ENCODE measurements around the gene GANAB. TPM values are rescaled to one million over a fixed set of nuclear protein-coding genes. Genes with fewer than 3 reads are reported as not detected.
A peak's percentile ranks its signal among the peaks of the same experiment; 100 is the strongest.
"Not testable (repeated sequence)": the region's sequence is repeated elsewhere in the genome, so short reads cannot be mapped to it uniquely, and the experiment has no call there.

Gene GANAB
- total RNA-seq, 2 donors from 2014 or later = 252 to 303 TPM

DNA sequence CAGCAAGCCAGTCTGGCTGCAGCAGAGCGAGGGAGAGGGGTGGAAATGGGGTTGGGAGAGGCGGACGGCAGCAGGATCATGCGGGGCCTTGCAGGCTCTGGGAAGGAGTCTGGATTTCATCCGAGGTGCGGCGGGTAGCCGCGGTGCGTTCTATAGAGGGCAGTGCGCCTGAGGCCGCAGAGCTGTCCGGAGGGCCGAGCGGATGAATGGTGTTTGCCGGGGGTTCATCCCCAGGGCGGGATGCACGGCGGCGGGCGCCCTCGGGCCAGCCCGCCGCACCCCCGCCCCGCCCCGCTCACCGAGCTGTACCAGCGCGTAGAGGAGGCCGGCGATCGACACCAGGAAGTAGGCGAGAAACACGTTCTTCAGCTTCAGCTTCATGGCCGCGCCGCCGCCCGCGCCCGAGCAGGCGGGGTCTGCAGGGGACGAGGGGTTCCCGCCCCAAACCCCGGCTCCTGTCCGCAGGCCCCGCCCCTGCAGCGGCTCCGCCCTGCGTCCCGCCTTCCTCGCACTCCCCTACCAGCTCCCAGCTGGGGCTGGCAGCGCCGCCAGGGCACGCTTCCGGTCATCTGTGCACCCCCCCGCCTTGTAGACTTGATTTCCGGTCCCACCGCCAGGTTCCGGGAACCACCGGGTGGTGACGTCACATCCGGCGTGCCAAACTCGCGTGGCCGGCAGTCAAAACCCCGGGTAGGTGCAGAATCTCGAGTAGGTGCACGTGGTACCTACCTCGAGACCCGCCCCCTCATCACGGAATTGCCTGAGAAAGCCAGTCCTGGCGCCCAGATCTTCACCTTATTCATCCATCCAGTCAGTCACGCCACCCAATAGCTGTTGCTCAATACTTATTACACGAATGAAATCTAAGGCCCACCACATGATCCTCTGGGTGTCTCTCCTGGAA, 24.6 kb downstream of the GANAB start, which contains the start of gene B3GAT3:
TSS of gene B3GAT3 (minus strand) at position 420 of the 904 bp plus-strand sequence. CDS start at position 381, 39 bp downstream.
- TF ChIP-seq, protein P1, sequence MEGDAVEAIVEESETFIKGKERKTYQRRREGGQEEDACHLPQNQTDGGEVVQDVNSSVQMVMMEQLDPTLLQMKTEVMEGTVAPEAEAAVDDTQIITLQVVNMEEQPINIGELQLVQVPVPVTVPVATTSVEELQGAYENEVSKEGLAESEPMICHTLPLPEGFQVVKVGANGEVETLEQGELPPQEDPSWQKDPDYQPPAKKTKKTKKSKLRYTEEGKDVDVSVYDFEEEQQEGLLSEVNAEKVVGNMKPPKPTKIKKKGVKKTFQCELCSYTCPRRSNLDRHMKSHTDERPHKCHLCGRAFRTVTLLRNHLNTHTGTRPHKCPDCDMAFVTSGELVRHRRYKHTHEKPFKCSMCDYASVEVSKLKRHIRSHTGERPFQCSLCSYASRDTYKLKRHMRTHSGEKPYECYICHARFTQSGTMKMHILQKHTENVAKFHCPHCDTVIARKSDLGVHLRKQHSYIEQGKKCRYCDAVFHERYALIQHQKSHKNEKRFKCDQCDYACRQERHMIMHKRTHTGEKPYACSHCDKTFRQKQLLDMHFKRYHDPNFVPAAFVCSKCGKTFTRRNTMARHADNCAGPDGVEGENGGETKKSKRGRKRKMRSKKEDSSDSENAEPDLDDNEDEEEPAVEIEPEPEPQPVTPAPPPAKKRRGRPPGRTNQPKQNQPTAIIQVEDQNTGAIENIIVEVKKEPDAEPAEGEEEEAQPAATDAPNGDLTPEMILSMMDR (IDR thresholded peaks at IDR 0.05) = no peak
- H3K27ac ChIP-seq = peak within 1 kb of the TSS; percentile 98
- peak; percentile 98 for DNase-seq
- H3K4me3 ChIP-seq = peak within 1 kb of the TSS; percentile 55
- intact Hi-C loops (cut with DNase I) = no loop called here
- H3K9ac ChIP-seq (ENCODE audit: low read depth in 2 of 2, low read length in 2 of 2) = peak within 1 kb of the TSS; percentile 81 to 93
- no peaks in the 10 kb centered on the region for H3K9me3 ChIP-seq
- peaks cover 8% of the 10 kb centered on the region for H3K4me1 ChIP-seq
- H3K27me3 ChIP-seq = no peaks in the 10 kb centered on the region
- H3K36me3 ChIP-seq = peaks cover 15% of the 10 kb centered on the region

DNA sequence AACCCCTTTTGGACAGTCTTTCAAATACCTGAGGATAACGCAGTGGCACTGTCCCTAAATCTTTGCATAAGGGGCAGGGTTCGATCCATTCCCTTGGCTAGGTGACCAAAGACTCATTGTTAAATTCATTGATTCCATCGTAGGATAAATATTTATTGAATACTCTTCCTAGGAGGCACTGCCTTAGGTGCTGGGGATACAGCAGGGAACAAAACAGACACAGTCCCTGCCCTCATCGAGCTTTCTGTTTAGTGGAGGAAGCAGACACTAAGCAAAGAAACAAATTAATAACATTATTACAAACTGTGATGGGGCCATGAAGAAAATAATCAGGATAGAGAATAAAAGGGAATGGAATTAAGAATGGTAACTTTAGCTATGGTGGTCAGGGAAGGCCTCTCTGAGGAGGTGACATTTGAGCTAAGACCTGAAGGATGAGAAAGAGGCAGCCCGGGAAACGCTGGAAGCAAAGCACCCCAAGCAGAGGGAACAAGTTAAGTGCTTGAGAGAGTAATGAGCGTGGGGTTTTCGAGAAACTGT, 25.3 kb downstream of the GANAB start:
- no peaks in the 10 kb centered on the region for H3K9me3 ChIP-seq
- peaks cover 9% of the 10 kb centered on the region for H3K36me3 ChIP-seq
- H3K27ac ChIP-seq = peak overlapping the region; percentile 98
- peak overlapping the region; percentile 55 for H3K4me3 ChIP-seq
- H3K4me1 ChIP-seq = peaks cover 8% of the 10 kb centered on the region
- no peaks in the 10 kb centered on the region for H3K27me3 ChIP-seq
- DNase-seq = no peak
- H3K9ac ChIP-seq (ENCODE audit: low read depth in 2 of 2, low read length in 2 of 2) = peak overlapping the region; percentile 81 to 93
- TF ChIP-seq, protein P1 (IDR thresholded peaks at IDR 0.05) = no peak
- intact Hi-C loops (cut with DNase I) = no loop called here

DNA sequence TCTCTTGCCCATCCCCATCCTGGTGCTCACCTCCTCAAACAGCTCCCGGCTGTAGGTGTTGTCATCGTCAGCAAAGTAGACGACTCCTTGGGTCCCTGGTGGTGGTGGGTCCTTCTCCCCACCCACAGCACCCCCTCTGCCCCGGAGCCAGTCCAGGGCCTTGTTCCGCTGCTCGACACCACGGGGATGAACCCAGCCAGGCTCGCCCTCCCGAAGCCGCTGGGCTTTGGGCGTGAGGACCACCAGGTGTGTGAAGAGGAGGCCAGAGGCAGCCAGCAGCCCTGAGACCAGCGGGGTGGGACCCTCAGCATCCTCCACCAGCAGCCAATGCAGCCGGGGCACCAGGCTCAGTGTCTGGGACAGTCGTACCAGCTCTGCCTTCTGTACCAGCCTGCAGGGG, 29.5 kb downstream of the GANAB start:
- H3K27ac ChIP-seq; H3K4me1 ChIP-seq; H3K27me3 ChIP-seq; H3K9ac ChIP-seq (ENCODE audit: low read depth in 2 of 2, low read length in 2 of 2); H3K36me3 ChIP-seq; H3K4me3 ChIP-seq; H3K9me3 ChIP-seq; intact Hi-C loops (cut with DNase I); DNase-seq: not testable (repeated sequence)

DNA sequence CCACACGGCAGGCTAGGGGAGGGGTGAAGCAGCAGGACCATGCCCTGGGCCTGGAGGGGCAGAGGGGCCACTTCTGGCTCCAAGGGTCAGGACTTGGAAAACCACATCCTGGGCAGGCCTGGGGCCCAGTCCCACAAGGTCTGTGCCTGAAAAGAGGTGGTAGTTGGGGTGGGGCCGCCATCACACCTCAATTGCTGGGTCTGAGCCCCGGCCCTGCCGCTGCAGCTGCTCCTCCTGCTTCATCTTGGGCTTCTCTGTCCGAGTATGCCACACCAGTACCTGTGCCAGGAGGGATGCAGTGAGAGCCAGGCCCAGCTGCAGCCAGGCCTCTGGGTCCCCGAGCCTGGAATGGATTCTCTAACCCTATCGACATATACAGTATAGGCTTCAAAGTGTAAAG, 30.9 kb downstream of the GANAB start:
- intact Hi-C loops (cut with DNase I) = no loop called here
- H3K9ac ChIP-seq (ENCODE audit: low read depth in 2 of 2, low read length in 2 of 2) = no peak overlapping the region

DNA sequence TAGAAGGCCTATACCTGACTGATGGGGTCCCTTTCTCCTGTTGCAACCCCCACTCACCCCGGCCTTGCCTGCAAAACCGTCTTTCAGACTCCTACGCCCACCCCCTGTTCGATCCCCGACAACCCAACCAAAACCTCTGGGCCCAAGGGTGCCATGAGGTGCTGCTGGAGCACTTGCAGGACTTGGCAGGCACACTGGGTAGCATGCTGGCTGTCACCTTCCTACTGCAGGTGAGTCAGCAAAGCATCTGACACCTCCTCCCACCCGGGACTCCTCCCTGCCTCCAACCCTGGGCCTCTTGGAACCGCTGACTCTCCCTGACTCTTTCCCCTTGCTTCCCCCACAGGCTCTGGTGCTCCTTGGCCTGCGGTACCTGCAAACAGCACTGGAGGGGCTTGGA, 32.1 kb downstream of the GANAB start:
- Histone ChIP-seq H3K27ac (no peak overlapping the region), H3K4me1 (peaks cover 6% of the 10 kb centered on the region), H3K9me3 (no peaks in the 10 kb centered on the region), H3K27me3 (no peaks in the 10 kb centered on the region), H3K9ac (ENCODE audit: low read depth in 2 of 2, low read length in 2 of 2) (no peak overlapping the region), H3K36me3 (no peaks in the 10 kb centered on the region), H3K4me3 (no peak overlapping the region)
- intact Hi-C loops (cut with DNase I) = no loop called here
- TF ChIP-seq, protein P1 (IDR thresholded peaks at IDR 0.05) = no peak
- no peak for DNase-seq

More for the DNA sequence above, 30.9 kb downstream of the GANAB start:
- TF ChIP-seq, protein P1 (IDR thresholded peaks at IDR 0.05) = no peak
- Histone ChIP-seq H3K4me1 (peaks cover 8% of the 10 kb centered on the region), H3K4me3 (no peak overlapping the region), H3K27me3 (no peaks in the 10 kb centered on the region), H3K9me3 (no peaks in the 10 kb centered on the region), H3K36me3 (no peaks in the 10 kb centered on the region), H3K27ac (no peak overlapping the region)
- DNase-seq = no peak

Data from colonic mucosa (tissue), 4 donors.